ENCODE results near the gene USP32.

USP32 gene

DNA sequence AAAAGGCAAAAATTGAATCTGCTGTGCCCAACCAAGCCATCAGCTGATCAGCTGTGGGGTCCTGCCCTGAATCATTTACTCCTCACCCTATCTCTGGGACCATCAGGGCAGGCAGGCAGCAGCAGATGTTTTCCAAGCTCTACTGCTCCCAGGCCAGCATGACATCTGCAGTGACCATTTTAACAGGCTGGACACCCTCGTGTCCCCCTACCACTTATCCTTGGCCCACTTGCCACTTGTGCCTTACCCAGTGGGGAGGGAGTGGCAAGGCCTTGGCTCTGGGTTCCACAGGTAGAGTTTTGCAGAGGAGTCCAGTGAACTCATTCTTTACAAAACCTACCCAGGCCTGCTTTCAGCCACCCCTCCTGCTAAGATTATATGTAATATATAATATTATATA, 254.2 kb downstream of the USP32 start:
- TF ChIP-seq CSDC2 (CRISPR knock-in tag; IDR thresholded peaks at IDR 0.05): no peak
- no peak for TF ChIP-seq ESRRG (CRISPR knock-in tag; IDR thresholded peaks at IDR 0.05)
- no peak for TF ChIP-seq ZC3H10 (CRISPR knock-in tag; IDR thresholded peaks at IDR 0.05)
- no peak for TF ChIP-seq ZNF8 (CRISPR knock-in tag; IDR thresholded peaks at IDR 0.05)
- TF ChIP-seq OSR1 (CRISPR knock-in tag; IDR thresholded peaks at IDR 0.05): no peak
- no peak for TF ChIP-seq SNAI2 (CRISPR knock-in tag; IDR thresholded peaks at IDR 0.05)
- TF ChIP-seq GLIS3 (CRISPR knock-in tag; IDR thresholded peaks at IDR 0.05): no peak
- ATAC-seq: no peak

GRCh38 chr17:60135951-60136666, 255.8 kb downstream of the USP32 start:
- TF ChIP-seq ISL1 (CRISPR knock-in tag; IDR thresholded peaks at IDR 0.05): no peak
- TF ChIP-seq, protein P1, sequence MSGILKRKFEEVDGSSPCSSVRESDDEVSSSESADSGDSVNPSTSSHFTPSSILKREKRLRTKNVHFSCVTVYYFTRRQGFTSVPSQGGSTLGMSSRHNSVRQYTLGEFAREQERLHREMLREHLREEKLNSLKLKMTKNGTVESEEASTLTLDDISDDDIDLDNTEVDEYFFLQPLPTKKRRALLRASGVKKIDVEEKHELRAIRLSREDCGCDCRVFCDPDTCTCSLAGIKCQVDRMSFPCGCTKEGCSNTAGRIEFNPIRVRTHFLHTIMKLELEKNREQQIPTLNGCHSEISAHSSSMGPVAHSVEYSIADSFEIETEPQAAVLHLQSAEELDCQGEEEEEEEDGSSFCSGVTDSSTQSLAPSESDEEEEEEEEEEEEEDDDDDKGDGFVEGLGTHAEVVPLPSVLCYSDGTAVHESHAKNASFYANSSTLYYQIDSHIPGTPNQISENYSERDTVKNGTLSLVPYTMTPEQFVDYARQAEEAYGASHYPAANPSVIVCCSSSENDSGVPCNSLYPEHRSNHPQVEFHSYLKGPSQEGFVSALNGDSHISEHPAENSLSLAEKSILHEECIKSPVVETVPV (CRISPR knock-in tag; IDR thresholded peaks at IDR 0.05): no peak
- no peak for TF ChIP-seq ZNF565 (CRISPR knock-in tag; conservative IDR thresholded peaks at IDR 0.05; ENCODE audit: low read depth)
- no peak for TF ChIP-seq CSDC2 (CRISPR knock-in tag; IDR thresholded peaks at IDR 0.05)
- no peak for TF ChIP-seq TOX (CRISPR knock-in tag; IDR thresholded peaks at IDR 0.05; ENCODE audit: borderline replicate concordance)
- TF ChIP-seq, protein P2, sequence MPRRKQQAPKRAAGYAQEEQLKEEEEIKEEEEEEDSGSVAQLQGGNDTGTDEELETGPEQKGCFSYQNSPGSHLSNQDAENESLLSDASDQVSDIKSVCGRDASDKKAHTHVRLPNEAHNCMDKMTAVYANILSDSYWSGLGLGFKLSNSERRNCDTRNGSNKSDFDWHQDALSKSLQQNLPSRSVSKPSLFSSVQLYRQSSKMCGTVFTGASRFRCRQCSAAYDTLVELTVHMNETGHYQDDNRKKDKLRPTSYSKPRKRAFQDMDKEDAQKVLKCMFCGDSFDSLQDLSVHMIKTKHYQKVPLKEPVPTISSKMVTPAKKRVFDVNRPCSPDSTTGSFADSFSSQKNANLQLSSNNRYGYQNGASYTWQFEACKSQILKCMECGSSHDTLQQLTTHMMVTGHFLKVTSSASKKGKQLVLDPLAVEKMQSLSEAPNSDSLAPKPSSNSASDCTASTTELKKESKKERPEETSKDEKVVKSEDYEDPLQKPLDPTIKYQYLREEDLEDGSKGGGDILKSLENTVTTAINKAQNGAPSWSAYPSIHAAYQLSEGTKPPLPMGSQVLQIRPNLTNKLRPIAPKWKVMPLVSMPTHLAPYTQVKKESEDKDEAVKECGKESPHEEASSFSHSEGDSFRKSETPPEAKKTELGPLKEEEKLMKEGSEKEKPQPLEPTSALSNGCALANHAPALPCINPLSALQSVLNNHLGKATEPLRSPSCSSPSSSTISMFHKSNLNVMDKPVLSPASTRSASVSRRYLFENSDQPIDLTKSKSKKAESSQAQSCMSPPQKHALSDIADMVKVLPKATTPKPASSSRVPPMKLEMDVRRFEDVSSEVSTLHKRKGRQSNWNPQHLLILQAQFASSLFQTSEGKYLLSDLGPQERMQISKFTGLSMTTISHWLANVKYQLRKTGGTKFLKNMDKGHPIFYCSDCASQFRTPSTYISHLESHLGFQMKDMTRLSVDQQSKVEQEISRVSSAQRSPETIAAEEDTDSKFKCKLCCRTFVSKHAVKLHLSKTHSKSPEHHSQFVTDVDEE (CRISPR knock-in tag; IDR thresholded peaks at IDR 0.05): no peak
- no peak for TF ChIP-seq ZFP30 (CRISPR knock-in tag; IDR thresholded peaks at IDR 0.05)
- ATAC-seq: no peak; the same call in 2 of the 3 replicates

DNA sequence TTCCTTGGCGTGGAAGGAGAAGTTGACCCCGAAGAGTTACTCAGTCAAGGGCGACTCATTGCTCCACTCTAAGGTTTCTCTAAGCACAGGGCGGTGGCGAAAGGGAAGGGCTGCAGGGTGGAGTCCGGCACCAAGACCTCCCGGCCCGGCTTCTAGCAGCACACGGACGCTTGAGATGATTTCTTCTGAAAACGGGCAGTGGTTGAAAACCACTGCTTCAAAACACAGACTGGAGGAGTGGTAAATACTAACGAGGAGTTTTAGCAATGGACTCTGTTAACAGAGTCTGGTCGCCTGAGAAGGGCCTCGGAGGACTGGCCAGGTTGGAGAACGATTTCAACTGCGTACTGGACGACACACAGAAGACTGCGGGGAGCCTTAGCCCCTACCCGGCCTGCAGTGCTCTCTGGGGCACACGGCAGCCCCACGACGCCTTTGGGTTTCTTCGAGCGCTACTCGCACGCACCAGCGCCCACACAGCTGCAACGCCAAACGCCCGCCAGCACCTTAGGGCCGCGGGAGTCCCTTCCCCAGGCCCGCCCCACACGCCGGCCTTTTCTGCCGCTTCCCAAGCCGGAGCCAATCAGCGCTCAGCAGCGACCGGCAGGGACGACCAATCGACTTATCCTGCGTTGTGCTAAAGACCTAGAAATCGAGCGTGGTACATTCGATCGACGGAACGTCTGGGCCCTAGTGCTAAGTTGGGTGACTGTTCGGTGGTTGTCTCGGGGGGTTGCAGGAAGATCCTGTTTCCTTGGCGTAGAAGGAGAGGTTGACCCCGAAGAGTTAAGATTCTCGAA, 256.6 kb downstream of the USP32 start:
- ATAC-seq: peak; percentile 99
- TF ChIP-seq, protein P1 (CRISPR knock-in tag; IDR thresholded peaks at IDR 0.05): no peak
- TF ChIP-seq ESRRG (CRISPR knock-in tag; IDR thresholded peaks at IDR 0.05) (no peak), ZFP3 (CRISPR knock-in tag; IDR thresholded peaks at IDR 0.05) (no peak; the same call in 1 of the 2 replicates), ARNTL (CRISPR knock-in tag; IDR thresholded peaks at IDR 0.05; ENCODE audit: borderline replicate concordance, low read depth) (no peak), CSDC2 (CRISPR knock-in tag; IDR thresholded peaks at IDR 0.05) (no peak), BACH2 (CRISPR knock-in tag; IDR thresholded peaks at IDR 0.05; ENCODE audit: borderline replicate concordance) (no peak), TOX (CRISPR knock-in tag; IDR thresholded peaks at IDR 0.05; ENCODE audit: borderline replicate concordance) (no peak), POU6F1 (CRISPR knock-in tag; IDR thresholded peaks at IDR 0.05; ENCODE audit: borderline replicate concordance, low read depth) (no peak), RARB (CRISPR knock-in tag; IDR thresholded peaks at IDR 0.05) (no peak), ZFP30 (CRISPR knock-in tag; IDR thresholded peaks at IDR 0.05) (no peak)
- TF ChIP-seq, protein P2 (CRISPR knock-in tag; IDR thresholded peaks at IDR 0.05): no peak; the same call in 1 of the 2 replicates
